NCI-H2196 treated with DMSO at 0.1 percent for 48 hours (cell line): ENCODE results near the gene ATP13A4.
A peak's percentile ranks its signal among the peaks of the same experiment; 100 is the strongest.

Source experiments
- DNase-seq: peaks from one replicate; lab custom pipeline; 2025; ENCODE audit not compliant: unreplicated experiment; lab: John Stamatoyannopoulos, UW

The ATP13A4 gene, protein sequence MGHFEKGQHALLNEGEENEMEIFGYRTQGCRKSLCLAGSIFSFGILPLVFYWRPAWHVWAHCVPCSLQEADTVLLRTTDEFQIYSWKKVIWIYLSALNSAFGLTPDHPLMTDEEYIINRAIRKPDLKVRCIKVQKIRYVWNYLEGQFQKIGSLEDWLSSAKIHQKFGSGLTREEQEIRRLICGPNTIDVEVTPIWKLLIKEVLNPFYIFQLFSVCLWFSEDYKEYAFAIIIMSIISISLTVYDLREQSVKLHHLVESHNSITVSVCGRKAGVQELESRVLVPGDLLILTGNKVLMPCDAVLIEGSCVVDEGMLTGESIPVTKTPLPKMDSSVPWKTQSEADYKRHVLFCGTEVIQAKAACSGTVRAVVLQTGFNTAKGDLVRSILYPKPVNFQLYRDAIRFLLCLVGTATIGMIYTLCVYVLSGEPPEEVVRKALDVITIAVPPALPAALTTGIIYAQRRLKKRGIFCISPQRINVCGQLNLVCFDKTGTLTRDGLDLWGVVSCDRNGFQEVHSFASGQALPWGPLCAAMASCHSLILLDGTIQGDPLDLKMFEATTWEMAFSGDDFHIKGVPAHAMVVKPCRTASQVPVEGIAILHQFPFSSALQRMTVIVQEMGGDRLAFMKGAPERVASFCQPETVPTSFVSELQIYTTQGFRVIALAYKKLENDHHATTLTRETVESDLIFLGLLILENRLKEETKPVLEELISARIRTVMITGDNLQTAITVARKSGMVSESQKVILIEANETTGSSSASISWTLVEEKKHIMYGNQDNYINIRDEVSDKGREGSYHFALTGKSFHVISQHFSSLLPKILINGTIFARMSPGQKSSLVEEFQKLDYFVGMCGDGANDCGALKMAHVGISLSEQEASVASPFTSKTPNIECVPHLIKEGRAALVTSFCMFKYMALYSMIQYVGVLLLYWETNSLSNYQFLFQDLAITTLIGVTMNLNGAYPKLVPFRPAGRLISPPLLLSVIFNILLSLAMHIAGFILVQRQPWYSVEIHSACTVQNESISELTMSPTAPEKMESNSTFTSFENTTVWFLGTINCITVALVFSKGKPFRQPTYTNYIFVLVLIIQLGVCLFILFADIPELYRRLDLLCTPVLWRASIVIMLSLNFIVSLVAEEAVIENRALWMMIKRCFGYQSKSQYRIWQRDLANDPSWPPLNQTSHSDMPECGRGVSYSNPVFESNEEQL

DNA sequence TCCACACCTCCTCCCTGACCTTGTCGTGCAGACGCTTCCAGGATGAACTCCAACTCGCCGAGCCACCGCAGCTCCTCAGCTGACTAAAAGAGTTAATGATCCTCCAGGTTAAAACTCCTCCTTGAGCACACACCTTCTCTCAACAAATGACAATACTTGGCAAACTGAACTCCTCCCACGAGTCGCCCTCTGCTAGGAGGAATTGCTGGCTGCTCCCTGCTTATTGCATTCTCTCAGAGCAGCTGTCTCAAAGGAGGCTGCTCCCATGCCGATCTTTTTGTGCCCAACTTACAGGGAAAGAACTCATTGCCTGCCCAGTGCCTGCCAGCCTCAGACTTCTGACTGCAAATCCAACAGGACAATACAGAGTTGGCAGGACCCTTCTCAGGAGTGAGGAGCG, at the start of gene ATP13A4:
Gene ATP13A4 (minus strand): TSS at position 85 of the 400 bp plus-strand sequence. CDS start 96 bp downstream, outside the sequence.
- no peak for DNase-seq

DNA sequence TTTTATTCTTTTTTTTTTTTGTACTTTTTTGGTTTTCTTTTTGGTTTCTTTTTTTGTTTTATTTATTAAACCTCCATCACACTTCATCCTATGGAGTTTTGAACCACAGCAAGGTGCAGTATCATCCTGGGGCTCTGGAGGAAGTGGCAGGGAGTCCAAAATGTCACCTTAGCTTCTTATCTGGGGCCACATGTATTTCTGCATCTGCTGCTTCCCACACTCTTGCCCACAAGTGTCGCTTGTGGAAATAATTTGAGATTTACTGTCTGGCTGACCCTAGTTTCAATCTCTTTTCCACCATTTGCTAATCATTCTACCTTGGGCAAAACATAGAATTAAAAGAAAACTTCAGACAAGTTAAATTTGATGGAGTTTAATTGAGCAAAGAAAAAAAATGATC, 44.7 kb upstream of the ATP13A4 start:
- DNase-seq: no peak

DNA sequence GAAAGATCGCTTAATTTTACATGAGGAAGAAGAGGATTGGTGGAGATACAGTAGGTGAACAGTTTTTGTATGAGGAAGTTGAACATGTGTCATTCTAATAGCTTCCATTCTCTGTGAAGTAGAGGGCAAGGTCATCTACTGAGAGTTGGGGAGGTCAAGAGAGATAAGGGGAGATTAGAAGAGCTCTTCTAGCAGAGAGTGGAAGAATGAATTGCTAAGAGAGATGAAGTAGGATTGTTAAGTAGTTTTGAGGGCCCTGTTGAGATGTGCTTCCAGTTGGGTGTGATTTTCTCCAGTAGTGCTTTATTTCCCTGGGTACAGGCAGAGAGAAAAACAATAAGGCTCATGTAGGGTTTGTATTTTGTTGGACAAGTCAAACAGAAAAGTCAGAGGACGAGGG, 43.5 kb upstream of the ATP13A4 start:
- DNase-seq: no peak

GRCh38 chr3:193595939-193596487, 41.3 kb upstream of the ATP13A4 start:
- no peak for DNase-seq

- no peak for DNase-seq
These were observed 40.4 kb upstream of the ATP13A4 start for GRCh38 chr3:193594946-193595689.

DNA sequence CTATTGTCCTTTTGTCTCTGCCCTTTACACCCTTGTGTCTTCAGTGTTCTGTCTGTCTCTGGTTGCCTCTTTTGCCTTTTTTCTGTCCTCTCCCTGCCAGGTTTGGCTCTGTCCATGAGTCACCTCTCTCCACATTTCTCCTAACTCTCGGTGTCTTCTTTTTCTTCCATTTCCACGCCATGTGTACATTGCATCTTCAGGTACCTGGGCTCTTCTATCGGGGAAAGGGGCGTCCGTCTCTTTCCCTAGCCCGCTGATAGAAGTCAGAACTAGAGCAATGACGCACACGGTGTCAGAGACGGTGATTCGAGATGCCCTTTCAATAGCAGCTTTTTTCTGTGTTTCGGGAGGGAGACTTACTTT, 39.0 kb upstream of the ATP13A4 start:
- no peak for DNase-seq

GRCh38 chr3:193592841-193593667, 38.4 kb upstream of the ATP13A4 start, which contains the start of gene OPA1:
TSS of gene OPA1 (plus strand) at chr3:193593208. CDS start at chr3:193593378, 170 bp downstream.
- DNase-seq: peak; percentile 100

DNA sequence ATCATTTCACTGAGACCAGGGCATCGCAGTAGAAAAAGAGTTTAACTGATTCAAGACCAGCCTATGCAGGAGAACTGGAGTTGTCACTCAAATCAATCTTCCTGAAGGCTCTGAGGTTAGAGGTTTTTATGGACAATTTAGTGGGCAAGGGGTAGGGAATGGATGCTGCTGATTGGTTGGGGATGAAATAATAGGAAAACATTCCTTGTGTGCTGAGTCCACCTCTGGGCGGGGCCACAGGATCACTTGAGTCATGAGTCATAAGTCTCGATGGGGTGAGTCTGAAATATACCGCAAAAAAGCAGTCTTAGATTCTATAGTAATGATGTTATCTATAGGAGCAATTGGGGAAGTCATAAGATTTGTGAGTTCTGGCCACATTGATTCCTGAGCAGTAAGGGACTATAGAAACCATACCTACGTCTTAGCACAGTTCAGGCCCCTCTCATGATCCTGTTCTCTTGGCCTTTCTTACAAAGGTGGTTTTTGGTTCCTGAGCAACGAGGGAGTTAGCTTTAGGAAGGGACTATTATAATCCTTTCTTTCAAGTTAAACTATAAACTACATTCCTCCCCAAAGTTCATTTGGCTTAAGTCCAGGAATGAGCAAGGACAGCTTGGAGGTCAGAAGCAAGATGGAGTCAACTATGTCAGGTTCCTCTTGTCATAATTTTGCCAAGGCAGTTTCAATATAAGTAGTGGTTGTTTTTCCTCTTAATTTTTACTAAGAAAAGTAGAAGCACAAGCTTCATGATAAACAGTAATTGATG, 35.6 kb upstream of the ATP13A4 start:
- no peak for DNase-seq

GRCh38 chr3:193589616-193590015, 34.9 kb upstream of the ATP13A4 start:
- DNase-seq: no peak

DNA sequence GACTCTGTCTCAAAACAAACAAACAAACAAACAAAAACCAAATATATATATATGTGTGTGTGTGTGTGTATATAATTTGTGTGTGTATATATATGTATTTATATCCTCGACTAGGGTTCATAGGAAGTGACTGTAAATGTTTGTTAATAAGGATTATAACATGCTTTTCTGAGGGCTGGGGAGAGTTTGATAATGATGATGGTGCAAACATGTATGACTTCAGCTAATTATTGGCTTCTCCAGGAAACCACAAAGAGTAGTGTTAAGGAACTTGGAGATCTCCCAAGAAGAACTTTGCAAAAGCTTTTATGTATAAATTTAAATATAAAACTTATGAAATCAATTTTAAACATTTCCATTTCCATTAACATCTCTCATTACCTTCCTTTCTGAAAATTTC, 34.4 kb upstream of the ATP13A4 start:
- no peak for DNase-seq

- no peak for DNase-seq
These were observed 31.8 kb upstream of the ATP13A4 start for GRCh38 chr3:193586526-193586925.

GRCh38 chr3:193585530-193585929, 30.8 kb upstream of the ATP13A4 start:
- no peak for DNase-seq

- no peak for DNase-seq
These were observed 19.9 kb upstream of the ATP13A4 start for GRCh38 chr3:193574488-193575070.

DNA sequence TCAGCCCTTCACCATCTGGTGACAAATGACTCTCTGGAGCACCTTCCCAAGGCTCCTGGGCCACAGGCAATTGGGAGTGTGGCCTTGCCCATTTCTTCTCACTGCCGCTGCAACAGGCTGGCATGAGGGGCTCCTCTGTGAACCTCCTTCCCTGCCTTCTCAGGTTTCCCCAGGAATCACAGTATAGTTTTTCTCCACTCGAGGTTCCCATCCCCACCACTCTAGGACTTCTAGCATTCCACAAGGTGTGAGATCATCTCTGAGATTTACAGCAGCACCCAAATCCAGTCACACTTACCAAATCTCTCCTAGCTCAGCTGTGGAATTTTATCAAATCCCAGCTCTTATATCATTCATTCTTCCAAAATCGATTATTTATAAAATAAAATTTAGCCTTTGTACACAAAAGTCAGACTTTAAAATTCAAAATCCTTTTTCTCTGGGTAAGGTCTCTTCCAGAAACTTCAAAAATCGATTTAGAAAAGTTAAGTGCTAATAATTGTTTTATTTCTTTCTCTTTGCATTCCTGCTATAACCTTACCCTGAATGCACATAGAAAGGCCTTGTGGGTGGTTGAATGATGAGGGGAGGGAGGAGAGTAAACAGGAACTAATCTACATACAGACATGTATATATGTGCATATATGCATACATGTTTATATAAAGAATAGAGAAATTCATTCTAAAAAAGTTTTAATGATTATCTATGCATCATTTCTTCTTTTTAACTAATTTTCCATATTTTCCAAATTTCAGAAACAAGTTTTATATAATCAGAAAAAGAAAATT, 18.9 kb upstream of the ATP13A4 start:
- no peak for DNase-seq

GRCh38 chr3:193572426-193572908, 17.8 kb upstream of the ATP13A4 start:
- DNase-seq: peak; percentile 92

- no peak for DNase-seq
These were observed 14.4 kb upstream of the ATP13A4 start for GRCh38 chr3:193569119-193569518.

DNA sequence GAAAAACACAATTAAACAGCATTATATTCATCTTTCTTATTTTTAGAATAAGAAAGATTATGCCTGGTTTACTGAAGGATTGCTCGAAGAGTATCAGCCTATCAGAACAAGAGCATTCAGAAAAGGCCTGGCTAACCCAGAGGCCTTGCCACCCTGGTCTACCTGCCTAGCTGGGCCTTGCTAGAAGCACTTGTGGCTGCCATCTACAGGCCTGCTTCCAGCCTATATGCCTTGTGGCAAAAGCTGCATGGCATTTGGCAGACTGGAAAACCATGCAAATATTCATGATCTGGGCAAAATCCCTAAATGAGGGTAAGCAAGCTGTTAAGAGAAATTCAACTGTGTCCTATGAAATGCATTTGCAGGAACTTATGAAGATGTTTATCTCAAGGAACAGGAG, 9.3 kb upstream of the ATP13A4 start:
- peak; percentile 76 for DNase-seq
